HEK293 (cell line): ENCODE data around the gene TOP3A.

ENCODE experiments used
- CTCF ChIA-PET: fragments of 350-600 bp; formaldehyde crosslinking; extraction: SDS; loops from one replicate; lab custom pipeline; 2021; ENCODE audit warnings: antibody characterized with exemption; lab: Yijun Ruan, JAX
- POLR2A ChIA-PET: fragments of 300-600 bp; formaldehyde crosslinking; extraction: SDS; loops from one replicate; lab custom pipeline; 2020; ENCODE audit warnings: antibody characterized with exemption, inconsistent platforms; lab: Yijun Ruan, JAX
- H3K27ac ChIP-seq: fragments of 200-500 bp; sonication (Bioruptor generic); 2 replicates; pipeline ENCODE4 v1.5.1; 2014; ENCODE audit warnings: low read depth, low read length, control low read depth, inconsistent platforms; ENCODE audit errors: extremely low read depth
- H3K36me3 ChIP-seq, 2 experiments: fragments of 200-500 bp in 1 of 2; sonication (Bioruptor generic) in 1 of 2; 1 replicate in 1 of 2; 2 replicates in 1 of 2; pipeline ENCODE4 v1.5.1; 2014 to 2017; ENCODE audit warnings: inconsistent platforms in 2 of 2, low read length in 2 of 2; ENCODE audit not compliant: control insufficient read depth in 2 of 2, insufficient read depth in 1 of 2
- H3K4me1 ChIP-seq: fragments of 200-500 bp; sonication (Bioruptor generic); 2 replicates; pipeline ENCODE4 v1.5.1; 2014; ENCODE audit warnings: mild to moderate bottlenecking, low read length, inconsistent platforms; ENCODE audit not compliant: control insufficient read depth, insufficient read depth
- H3K4me3 ChIP-seq: 2 replicates; pipeline ENCODE4 v1.5.1; 2011; ENCODE audit warnings: low read depth, mild to moderate bottlenecking, control low read depth, low read length, moderate library complexity
- H3K9me3 ChIP-seq: fragments of 200-500 bp; sonication (Bioruptor generic); 2 replicates; pipeline ENCODE4 v1.5.1; 2014; ENCODE audit warnings: low read depth, low read length, inconsistent platforms; ENCODE audit not compliant: control insufficient read depth, insufficient read depth
- GLI2 ChIP-seq: fragments of 450-650 bp; formaldehyde crosslinking; IDR thresholded peaks from 2 replicates; pipeline ENCODE4; 2017; ENCODE audit warnings: missing biosample characterization, missing genetic modification characterization, low read depth, borderline replicate concordance
- HIC1 ChIP-seq: fragments of 450-650 bp; formaldehyde crosslinking; IDR thresholded peaks from 2 replicates; pipeline ENCODE4 v1.5.1; 2016; ENCODE audit warnings: missing biosample characterization, missing genetic modification characterization
- HOXC10 ChIP-seq: sonication (generic); formaldehyde crosslinking; IDR thresholded peaks from 2 replicates; pipeline ENCODE4 v1.8.1; 2023; ENCODE audit warnings: mild to moderate bottlenecking, missing genetic modification reagents
- MYNN ChIP-seq: fragments of 450-650 bp; formaldehyde crosslinking; IDR thresholded peaks from 2 replicates; pipeline ENCODE4 v1.5.1; 2016; ENCODE audit warnings: missing biosample characterization, missing genetic modification characterization, borderline replicate concordance
- REST ChIP-seq: fragments of 450-650 bp; formaldehyde crosslinking; IDR thresholded peaks from 2 replicates; pipeline ENCODE4 v1.5.1; 2016; ENCODE audit warnings: missing biosample characterization, missing genetic modification characterization
- SCRT2 ChIP-seq: fragments of 450-650 bp; formaldehyde crosslinking; IDR thresholded peaks from 2 replicates; pipeline ENCODE4 v1.5.1; 2016; ENCODE audit warnings: missing biosample characterization, missing genetic modification characterization
- WT1 ChIP-seq: fragments of 450-650 bp; formaldehyde crosslinking; IDR thresholded peaks from 2 replicates; pipeline ENCODE4 v1.5.1; 2016; ENCODE audit warnings: missing biosample characterization, missing genetic modification characterization
- ZBTB20 ChIP-seq: fragments of 450-650 bp; formaldehyde crosslinking; IDR thresholded peaks from 2 replicates; pipeline ENCODE4 v1.5.1; 2016; ENCODE audit warnings: missing biosample characterization, missing genetic modification characterization
- ZNF10 ChIP-seq: fragments of 450-650 bp; formaldehyde crosslinking; IDR thresholded peaks from 2 replicates; pipeline ENCODE4 v1.5.1; 2017; ENCODE audit warnings: missing biosample characterization, missing genetic modification characterization
- ZNF174 ChIP-seq: fragments of 450-650 bp; formaldehyde crosslinking; IDR thresholded peaks from 2 replicates; pipeline ENCODE4 v1.5.0; 2017; ENCODE audit warnings: missing biosample characterization, mild to moderate bottlenecking, missing genetic modification characterization
- ZNF184 ChIP-seq: fragments of 450-650 bp; IDR thresholded peaks from 2 replicates; pipeline ENCODE4 v1.5.1; 2018; ENCODE audit warnings: missing biosample characterization, mild to moderate bottlenecking, missing genetic modification characterization
- ZNF266 ChIP-seq: fragments of 450-650 bp; formaldehyde crosslinking; IDR thresholded peaks from 2 replicates; pipeline ENCODE4 v1.5.1; 2016; ENCODE audit warnings: missing biosample characterization, missing genetic modification characterization, low read depth
- ZNF292 ChIP-seq: fragments of 450-650 bp; formaldehyde crosslinking; IDR thresholded peaks from 2 replicates; pipeline ENCODE4 v1.5.1; 2016; ENCODE audit warnings: low read depth, missing biosample characterization, missing genetic modification characterization, borderline replicate concordance
- ZNF366 ChIP-seq: fragments of 450-650 bp; formaldehyde crosslinking; conservative IDR thresholded peaks from 2 replicates; pipeline ENCODE4 v1.5.1; 2016; ENCODE audit warnings: missing biosample characterization, missing genetic modification characterization
- ZNF423 ChIP-seq: fragments of 450-650 bp; formaldehyde crosslinking; IDR thresholded peaks from 2 replicates; pipeline ENCODE4 v1.5.1; 2016; ENCODE audit warnings: missing biosample characterization, missing genetic modification characterization
- ZNF449 ChIP-seq: fragments of 450-650 bp; formaldehyde crosslinking; IDR thresholded peaks from 2 replicates; pipeline ENCODE4 v1.5.1; 2017; ENCODE audit warnings: missing biosample characterization, mild to moderate bottlenecking, missing genetic modification characterization, moderate library complexity
- ZNF488 ChIP-seq: fragments of 450-650 bp; formaldehyde crosslinking; IDR thresholded peaks from 2 replicates; pipeline ENCODE4 v1.5.1; 2016; ENCODE audit warnings: missing biosample characterization, missing genetic modification characterization
- ZNF514 ChIP-seq: fragments of 450-650 bp; formaldehyde crosslinking; IDR thresholded peaks from 2 replicates; pipeline ENCODE4 v1.5.1; 2016; ENCODE audit warnings: missing biosample characterization, missing genetic modification characterization
- ZNF544 ChIP-seq: fragments of 450-650 bp; formaldehyde crosslinking; IDR thresholded peaks from 2 replicates; pipeline ENCODE4 v1.5.0; 2017; ENCODE audit warnings: missing biosample characterization, missing genetic modification characterization
- ZNF560 ChIP-seq: fragments of 450-650 bp; formaldehyde crosslinking; IDR thresholded peaks from 2 replicates; pipeline ENCODE4 v1.5.1; 2017; ENCODE audit warnings: missing biosample characterization, missing genetic modification characterization, borderline replicate concordance
- ZSCAN16 ChIP-seq: fragments of 450-650 bp; formaldehyde crosslinking; IDR thresholded peaks from 2 replicates; pipeline ENCODE4 v1.5.1; 2016; ENCODE audit warnings: missing biosample characterization, missing genetic modification characterization
- ZSCAN30 ChIP-seq: fragments of 450-650 bp; IDR thresholded peaks from 2 replicates; pipeline ENCODE4 v1.5.1; 2018; ENCODE audit warnings: missing biosample characterization, mild to moderate bottlenecking, missing genetic modification characterization, moderate library complexity

Gene TOP3A

GRCh38 chr17:18285296-18285695, 29.5 kb downstream of the TOP3A start (continued):
- TF ChIP-seq ZNF423 (tag by site-specific recombination) = no peak
- no peak for TF ChIP-seq SCRT2
- no peak for TF ChIP-seq REST
- TF ChIP-seq ZNF184 (tag by site-specific recombination) = no peak
- TF ChIP-seq ZSCAN30 (tag by site-specific recombination) = no peak

GRCh38 chr17:18281788-18282187, 33.0 kb downstream of the TOP3A start:
- Histone ChIP-seq H3K4me3 (no peak overlapping the region), H3K27ac (no peak overlapping the region), H3K9me3 (no peaks in the 10 kb centered on the region), H3K4me1 (no peaks in the 10 kb centered on the region), H3K36me3 (peaks cover 77 to 97% of the 10 kb centered on the region in 2 experiments)
- ChIA-PET POLR2A (interaction anchor here (1.0 kb wide), 1 partner anchor 13 kb away, joined by 3 read pairs; no protein-coding TSS in a partner anchor), CTCF (no interaction called here)
- peak; percentile 100 for TF ChIP-seq ZNF10 (tag by site-specific recombination)
- TF ChIP-seq ZSCAN16 (tag by site-specific recombination) = no peak
- TF ChIP-seq SCRT2 = peak; percentile 65

GRCh38 chr17:18280766-18281371, 33.9 kb downstream of the TOP3A start:
- Histone ChIP-seq H3K27ac (no peak overlapping the region), H3K4me1 (no peaks in the 10 kb centered on the region), H3K4me3 (no peak overlapping the region), H3K36me3 (peaks cover 76 to 99% of the 10 kb centered on the region in 2 experiments), H3K9me3 (no peaks in the 10 kb centered on the region)
- ChIA-PET POLR2A (no interaction called here), CTCF (no interaction called here)
- TF ChIP-seq ZNF266 (tag by site-specific recombination) (no peak), MYNN (tag by site-specific recombination) (no peak), WT1 (tag by site-specific recombination) (no peak), ZNF292 (tag by site-specific recombination) (no peak), ZBTB20 (tag by site-specific recombination) (peak; percentile 21; the same call in 1 of the 2 replicates), GLI2 (tag by site-specific recombination) (no peak)

GRCh38 chr17:18280249-18280648, 34.5 kb downstream of the TOP3A start:
- Histone ChIP-seq H3K4me3 (no peak overlapping the region), H3K36me3 (peaks cover 69 to 96% of the 10 kb centered on the region in 2 experiments), H3K9me3 (no peaks in the 10 kb centered on the region), H3K27ac (no peak overlapping the region), H3K4me1 (no peaks in the 10 kb centered on the region)
- POLR2A ChIA-PET = no interaction called here
- CTCF ChIA-PET = interaction anchor here (1.2 kb wide), 1 partner anchor 13 kb away, joined by 3 read pairs; no protein-coding TSS in a partner anchor
- TF ChIP-seq ZNF560 (tag by site-specific recombination) = no peak
- no peak for TF ChIP-seq ZNF366
- no peak for TF ChIP-seq ZNF449 (tag by site-specific recombination)
- no peak for TF ChIP-seq ZNF514 (tag by site-specific recombination)
- no peak for TF ChIP-seq ZNF488 (tag by site-specific recombination)
- no peak for TF ChIP-seq GLI2 (tag by site-specific recombination)
- no peak for TF ChIP-seq ZNF174 (tag by site-specific recombination)
- no peak for TF ChIP-seq HIC1
- TF ChIP-seq HOXC10 (CRISPR knock-in tag) = no peak
- TF ChIP-seq ZNF544 (tag by site-specific recombination) = no peak
